HTERT RPE-1 (cell line): ENCODE results near the gene ARPC1A.
"Not testable (repeated sequence)": the region's sequence is repeated elsewhere in the genome, so short reads cannot be mapped to it uniquely, and the experiment has no call there.

Experiments used
- in situ Hi-C: fragments of 300-500 bp; cut with MboI; formaldehyde crosslinking; loops from 4 replicates; pipeline ENCODE4 v1.14.3; 2020; ENCODE audit warnings: low sequenced_read_pairs

ARPC1A gene

DNA sequence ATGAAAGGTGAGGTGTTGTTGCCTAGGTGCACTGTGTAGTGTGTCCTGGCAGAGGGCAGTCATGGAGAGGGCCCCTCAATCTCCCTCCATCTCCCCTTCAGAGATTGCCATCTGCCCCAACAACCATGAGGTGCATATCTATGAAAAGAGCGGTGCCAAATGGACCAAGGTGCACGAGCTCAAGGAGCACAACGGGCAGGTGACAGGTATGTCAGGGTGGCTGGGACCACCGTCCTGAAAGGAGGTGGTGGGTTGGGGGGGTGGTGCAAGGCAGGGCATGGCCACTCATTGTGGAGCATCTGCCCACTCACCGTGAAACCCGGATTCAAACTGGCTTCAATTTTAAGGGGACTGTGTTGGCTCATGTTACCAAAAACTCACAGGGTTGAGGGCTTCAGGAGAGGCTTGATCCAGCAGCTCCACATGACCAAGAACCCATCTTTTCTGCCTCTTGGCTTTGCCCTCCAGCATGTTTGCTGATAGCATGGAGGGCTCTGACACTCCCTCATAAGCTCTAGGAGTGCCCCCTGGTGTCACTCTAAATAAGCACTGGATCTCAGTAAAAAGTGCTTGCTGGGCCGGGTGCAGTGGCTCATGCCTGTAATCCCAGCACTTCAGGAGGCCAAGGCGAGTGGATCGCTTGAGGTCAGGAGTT lies 61.0 kb downstream of the ARPC1A start:
- in situ Hi-C loops, result no loop called here

DNA sequence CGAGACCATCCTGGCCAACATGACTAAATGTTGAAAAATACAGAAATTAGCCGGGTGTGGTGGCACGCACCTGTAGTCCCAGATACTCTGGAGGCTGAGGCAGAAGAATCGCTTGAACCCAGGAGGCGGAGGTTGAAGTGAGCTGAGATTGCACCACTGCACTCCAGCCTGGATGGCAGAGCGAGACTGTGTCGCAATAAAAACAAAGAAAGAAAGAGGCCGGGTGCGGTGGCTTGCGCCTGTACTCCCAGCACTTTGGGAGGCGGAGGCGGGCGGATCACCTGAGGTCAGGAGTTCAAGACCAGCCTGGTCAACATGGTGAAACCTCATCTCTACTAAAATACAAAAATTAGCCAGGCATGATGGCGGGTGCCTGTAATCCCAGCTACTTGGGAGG lies 61.5 kb downstream of the ARPC1A start:
- in situ Hi-C loops, result not testable (repeated sequence)

GRCh38 chr7:99387912-99388311 lies 62.2 kb downstream of the ARPC1A start:
- in situ Hi-C loops, result no loop called here

- in situ Hi-C loops, result no loop called here
These were observed 64.1 kb downstream of the ARPC1A start for GRCh38 chr7:99389772-99390171.

GRCh38 chr7:99390941-99391602 lies 65.4 kb downstream of the ARPC1A start:
- in situ Hi-C loops, result no loop called here

DNA sequence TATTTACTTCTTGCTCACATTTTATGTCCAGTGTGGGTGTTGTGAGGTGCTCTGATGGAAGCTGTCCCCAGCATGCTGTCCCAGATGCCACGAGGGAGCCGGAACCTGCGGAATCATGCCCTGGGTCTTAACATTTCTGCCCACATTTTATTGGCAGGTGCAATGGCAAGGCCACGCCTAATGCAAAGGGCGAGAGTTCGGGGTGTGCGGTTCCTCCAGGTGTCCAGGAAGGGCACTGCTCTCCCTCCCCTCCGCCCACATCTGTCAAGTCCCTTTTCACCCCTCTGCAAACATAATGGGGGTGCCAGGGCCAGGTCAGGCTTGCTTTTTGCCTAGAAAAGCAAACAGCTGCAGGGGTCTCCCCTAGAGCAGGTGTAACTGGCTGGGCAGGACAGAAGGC lies 66.3 kb downstream of the ARPC1A start:
- in situ Hi-C loops, result no loop called here

GRCh38 chr7:99392659-99393354 lies 67.1 kb downstream of the ARPC1A start:
- in situ Hi-C loops, result no loop called here

DNA sequence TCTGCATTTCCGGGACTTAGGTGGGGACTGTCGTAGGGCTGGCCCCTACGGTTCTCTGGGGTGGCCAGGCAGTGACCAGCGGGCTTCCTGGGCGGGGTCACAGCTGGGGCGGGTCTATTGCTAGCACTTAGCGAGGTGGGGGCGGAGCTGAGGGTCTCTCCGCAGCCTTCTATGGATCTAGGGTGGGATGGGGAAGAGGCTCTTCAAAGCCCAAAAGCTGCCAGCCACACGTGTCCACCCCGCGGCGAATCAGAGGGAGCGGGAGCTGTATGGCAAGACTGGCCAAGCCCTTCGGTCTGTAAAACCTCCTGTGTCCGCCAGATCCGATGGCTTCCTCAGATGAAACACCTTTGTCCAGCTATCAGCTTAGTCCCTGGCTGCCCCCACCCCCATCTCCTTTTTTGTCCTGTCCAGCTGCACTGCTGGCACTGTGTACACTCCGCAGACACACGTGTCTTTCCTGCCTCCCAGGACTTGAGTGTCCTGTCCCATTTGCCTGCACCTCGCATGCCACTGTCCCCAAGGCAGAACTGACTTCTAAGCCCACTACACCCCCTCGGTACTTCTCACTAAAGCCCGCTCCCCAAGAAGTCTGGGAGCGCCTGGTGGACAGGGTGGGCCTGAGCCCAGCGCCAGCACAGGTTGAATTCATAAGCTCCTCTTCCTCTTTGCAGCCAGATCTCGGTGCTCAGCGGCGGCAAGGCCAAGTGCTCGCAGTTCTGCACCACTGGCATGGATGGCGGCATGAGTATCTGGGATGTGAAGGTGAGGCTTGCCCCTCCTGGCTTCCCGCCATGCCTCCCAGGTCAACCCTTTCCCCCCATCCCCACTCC lies 67.9 kb downstream of the ARPC1A start:
- in situ Hi-C loops, result no loop called here

- in situ Hi-C loops, result no loop called here
These were observed 68.4 kb downstream of the ARPC1A start for GRCh38 chr7:99394188-99394502.

DNA sequence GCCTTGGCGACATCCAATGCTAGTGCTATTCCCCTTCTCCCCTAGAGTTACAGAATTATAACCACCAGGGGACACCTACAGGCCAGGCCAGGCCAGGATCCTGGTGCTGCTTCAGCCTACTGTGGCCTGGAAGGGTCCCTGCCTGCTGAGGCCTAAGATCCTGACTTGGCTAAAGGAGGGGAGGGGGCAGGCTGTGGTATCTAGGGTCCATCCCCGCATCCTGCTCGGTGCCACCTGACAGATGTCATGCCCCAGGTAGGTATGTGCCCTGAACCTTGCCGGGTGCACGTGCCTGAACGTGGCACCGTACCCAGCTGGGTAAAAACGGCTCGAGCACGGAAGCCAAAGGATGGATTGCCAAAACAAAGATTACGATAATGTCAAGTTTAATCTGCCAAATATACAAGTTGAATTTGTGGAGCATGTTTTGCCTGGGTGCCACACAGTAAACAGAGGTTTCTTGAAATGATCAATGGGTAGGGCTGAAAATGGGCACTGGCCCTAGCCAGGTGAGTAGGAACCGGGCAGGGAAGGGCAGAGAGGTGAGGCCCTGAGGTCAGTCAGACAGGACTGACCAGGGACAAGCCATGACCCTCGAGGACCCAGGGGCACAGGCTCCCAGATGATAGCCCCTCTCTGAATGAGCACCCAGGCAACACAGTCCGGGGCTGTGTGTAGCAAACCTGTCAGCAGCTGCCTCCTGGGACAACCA lies 70.1 kb downstream of the ARPC1A start:
- in situ Hi-C loops, result no loop called here

GRCh38 chr7:99396418-99397296 lies 71.0 kb downstream of the ARPC1A start:
- in situ Hi-C loops, result no loop called here

GRCh38 chr7:99397297-99397983 lies 71.7 kb downstream of the ARPC1A start:
- in situ Hi-C loops, result no loop called here

DNA sequence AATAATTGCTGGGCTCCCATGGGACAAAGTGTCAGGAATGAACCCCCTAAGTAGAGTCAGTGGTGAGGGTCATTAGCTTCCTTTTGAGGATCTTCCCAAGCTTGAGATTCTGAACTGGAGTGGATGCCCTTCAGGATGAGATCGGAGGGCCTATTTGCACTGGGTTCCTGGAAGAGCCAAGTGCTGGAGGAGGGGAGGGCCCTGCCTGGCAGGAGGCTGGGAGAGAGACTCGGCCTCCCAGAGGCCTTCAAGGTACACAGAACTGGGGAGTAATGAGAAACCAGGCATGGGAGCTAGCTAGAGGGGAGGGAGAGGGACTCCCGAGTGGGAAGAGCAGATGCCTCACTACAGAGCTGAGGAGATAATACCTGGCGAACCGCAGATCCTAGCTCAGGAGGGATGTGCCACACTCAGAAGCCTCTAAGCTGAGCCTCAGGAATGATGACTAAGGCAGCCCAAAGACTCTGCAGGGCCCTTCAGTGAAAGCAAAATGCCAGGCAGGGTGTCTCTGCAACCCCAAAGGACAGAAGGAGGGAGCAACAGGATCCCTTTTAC lies 73.3 kb downstream of the ARPC1A start:
- in situ Hi-C loops, result no loop called here

DNA sequence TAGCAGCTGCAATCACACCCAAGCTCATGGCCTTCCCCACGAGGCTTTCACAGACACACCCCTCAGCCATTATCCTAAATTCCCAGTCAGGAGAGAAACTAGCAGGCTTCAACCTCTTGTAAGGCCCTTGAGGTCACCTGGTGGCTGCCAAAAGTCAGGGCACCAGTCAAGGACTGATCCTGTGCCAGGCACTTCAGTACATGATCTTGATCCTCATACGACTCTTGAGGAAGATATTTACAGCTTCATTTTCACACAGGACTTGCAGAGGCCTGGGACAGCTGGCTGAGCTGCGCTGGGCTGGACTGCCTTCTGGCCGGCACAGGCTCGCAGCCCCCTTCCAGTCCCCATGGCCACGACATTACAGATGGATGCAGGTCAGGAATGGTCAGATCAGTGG lies 73.9 kb downstream of the ARPC1A start:
- in situ Hi-C loops, result no loop called here

- in situ Hi-C loops, result no loop called here
These were observed 77.2 kb downstream of the ARPC1A start for GRCh38 chr7:99402854-99403253.

DNA sequence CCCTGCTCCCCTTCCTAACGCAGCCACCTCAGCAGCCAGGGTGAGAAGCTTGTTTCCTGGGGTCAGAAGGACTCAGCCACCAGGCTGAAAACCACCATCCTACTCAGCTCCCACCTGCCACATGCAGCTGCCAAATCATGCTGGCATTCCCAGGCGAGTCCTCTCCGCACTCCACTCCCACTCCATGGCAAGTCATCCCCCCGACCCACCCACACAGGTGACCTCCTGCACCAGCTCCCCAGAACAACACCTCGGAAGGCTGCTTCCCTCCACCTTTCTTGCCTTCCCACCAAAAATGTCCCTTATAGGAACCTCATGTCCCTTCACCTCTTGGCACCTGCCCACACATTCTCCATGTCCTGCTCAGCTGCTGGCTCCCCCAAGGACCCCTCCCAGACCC lies 78.1 kb downstream of the ARPC1A start:
- in situ Hi-C loops, result no loop called here

- in situ Hi-C loops, result no loop called here
These were observed 78.7 kb downstream of the ARPC1A start for GRCh38 chr7:99404235-99404976.

DNA sequence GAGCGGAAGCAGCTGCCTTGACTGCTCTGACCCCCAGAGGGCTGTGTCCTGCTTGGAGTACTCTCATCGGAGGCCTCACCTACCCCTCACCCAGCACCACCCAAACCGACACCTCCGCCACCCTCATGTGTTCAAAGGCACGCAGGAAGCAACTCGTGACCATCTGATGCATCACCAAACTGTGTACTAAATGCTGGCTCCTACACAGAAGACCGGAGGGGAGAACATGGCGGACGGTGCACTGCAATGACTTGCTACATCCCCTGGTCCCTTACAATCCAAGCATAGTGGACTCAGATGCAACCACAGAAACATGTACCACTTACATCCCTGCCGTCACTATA lies 79.3 kb downstream of the ARPC1A start:
- in situ Hi-C loops, result no loop called here
